HepG2 (cell line): ENCODE data around the gene PKLR. TPM values are rescaled to one million over a fixed set of nuclear protein-coding genes. Genes with fewer than 3 reads are reported as not detected.
A peak's percentile ranks its signal among the peaks of the same experiment; 100 is the strongest.

Experiments used
- ATAC-seq: fragments of 200-7000 bp; cut with Tn5 transposase; 3 replicates; pipeline ENCODE4 v1.9.1; 2020; ENCODE audit warnings: mild to moderate bottlenecking, moderate library complexity
- BruUV-seq: library from RNA; stranded (reverse); fragments of 400-500 nt; replicated peaks from 2 replicates; lab custom pipeline; 2021; lab: Mats Ljungman, UMichigan
- CTCF ChIA-PET: fragments of 300-600 bp; formaldehyde crosslinking; extraction: SDS; loops from one replicate; lab custom pipeline; 2021; ENCODE audit warnings: low total read pairs, inconsistent platforms, low intra/inter-chr PET ratio; lab: Yijun Ruan, JAX
- POLR2A ChIA-PET: fragments of 350-600 bp; sonication (Branson Sonifier 250); formaldehyde crosslinking; loops from one replicate; lab custom pipeline; 2020; ENCODE audit warnings: antibody characterized with exemption, inconsistent platforms; lab: Yijun Ruan, JAX
- DNase-seq: peaks from one replicate; pipeline ENCODE4 v3.0.0-alpha.2; 2015; ENCODE audit warnings: low spot score
- FAIRE-seq: peaks from 3 replicates; lab custom pipeline; 2011; peaks lifted over from hg19 to GRCh38; lab: Jason Lieb, UNC
- H2AFZ ChIP-seq: one replicate; pipeline ENCODE4 v1.6.1; 2011; ENCODE audit warnings: low read length, inconsistent platforms
- H3K27ac ChIP-seq: fragments of 300-600 bp; 3 replicates; pipeline ENCODE4 v1.8.0; 2011; ENCODE audit warnings: mixed run types, mild to moderate bottlenecking, mixed read lengths, low read length, inconsistent platforms; ENCODE audit not compliant: insufficient read depth; ENCODE audit errors: extremely low read length
- H3K27me3 ChIP-seq, 2 experiments: fragments of 200-600 bp in 1 of 2; 2 replicates in 1 of 2; 3 replicates in 1 of 2; pipeline versions ENCODE4 v1.6.0 to v1.8.0; 2011; ENCODE audit warnings: low read length in 2 of 2, mild to moderate bottlenecking in 2 of 2, moderate library complexity in 2 of 2, inconsistent platforms in 1 of 2; ENCODE audit not compliant: insufficient read depth in 2 of 2, control insufficient read depth in 1 of 2
- H3K36me3 ChIP-seq, 2 experiments: fragments of 200-600 bp in 1 of 2; replicated peaks in 1 of 2; 2 replicates in 1 of 2; 3 replicates in 1 of 2; pipeline versions ENCODE4 v1.5.1 to v1.8.0; 2011; ENCODE audit warnings: low read length in 2 of 2, inconsistent platforms in 1 of 2; ENCODE audit not compliant: insufficient read depth in 2 of 2, control insufficient read depth in 1 of 2
- H3K4me1 ChIP-seq: 2 replicates; pipeline ENCODE4 v1.5.1; 2012; ENCODE audit warnings: low read length, inconsistent platforms; ENCODE audit not compliant: insufficient read depth
- H3K4me2 ChIP-seq: 2 replicates; pipeline ENCODE4 v1.6.0; 2011; ENCODE audit warnings: low read depth, low read length, inconsistent platforms
- H3K4me3 ChIP-seq, 3 experiments: fragments of 200-600 bp in 1 of 3; sonication (generic), shearing (Covaris generic) in 1 of 3; replicated peaks in 1 of 3; 2 replicates each; pipeline ENCODE4 v1.5.1; 2011 to 2016; ENCODE audit warnings: low read length in 3 of 3, inconsistent platforms in 2 of 3, low read depth in 2 of 3, mild to moderate bottlenecking in 2 of 3, control low read depth in 1 of 3, mixed read lengths in 1 of 3; ENCODE audit not compliant: insufficient read depth in 1 of 3
- H3K79me2 ChIP-seq: one replicate; pipeline ENCODE4 v1.6.1; 2011; ENCODE audit warnings: low read length, inconsistent platforms; ENCODE audit not compliant: insufficient read depth
- H3K9ac ChIP-seq: 2 replicates; pipeline ENCODE4 v1.6.0; 2011; ENCODE audit warnings: mild to moderate bottlenecking, low read depth, low read length, inconsistent platforms; ENCODE audit not compliant: insufficient read depth
- H3K9me3 ChIP-seq: 2 replicates; pipeline ENCODE4 v1.5.1; 2012; ENCODE audit warnings: mild to moderate bottlenecking, low read length
- H4K20me1 ChIP-seq: 2 replicates; pipeline ENCODE4 v1.6.0; 2011; ENCODE audit warnings: inconsistent platforms, mild to moderate bottlenecking, low read length, moderate library complexity; ENCODE audit not compliant: insufficient read depth
- MTF1 ChIP-seq: sonication (generic); formaldehyde crosslinking; IDR thresholded peaks from 2 replicates; pipeline ENCODE4 v1.5.0; 2020; ENCODE audit warnings: missing genetic modification reagents
- TAF1 ChIP-seq: sonication (generic); formaldehyde crosslinking; IDR thresholded peaks from 2 replicates; pipeline ENCODE4 v1.4.0; 2020; ENCODE audit warnings: missing genetic modification reagents
- TBP ChIP-seq: sonication (generic); formaldehyde crosslinking; IDR thresholded peaks from 2 replicates; pipeline ENCODE4 v1.5.0; 2020; ENCODE audit warnings: missing genetic modification reagents
- TIGD3 ChIP-seq: sonication (generic); formaldehyde crosslinking; IDR thresholded peaks from 2 replicates; pipeline ENCODE4 v1.5.1; 2020; ENCODE audit warnings: mild to moderate bottlenecking, missing genetic modification reagents, borderline replicate concordance
- ZIK1 ChIP-seq: sonication (generic); formaldehyde crosslinking; IDR thresholded peaks from 2 replicates; pipeline ENCODE4 v1.5.0; 2020; ENCODE audit warnings: mild to moderate bottlenecking, low read depth, missing genetic modification reagents, borderline replicate concordance
- ZNF18 ChIP-seq: sonication (generic); formaldehyde crosslinking; IDR thresholded peaks from 2 replicates; pipeline ENCODE4 v1.8.0; 2022; ENCODE audit warnings: mild to moderate bottlenecking, missing genetic modification reagents; ENCODE audit not compliant: insufficient replicate concordance
- ZSCAN29 ChIP-seq: sonication (generic); formaldehyde crosslinking; conservative IDR thresholded peaks from 2 replicates; pipeline ENCODE4 v1.4.0; 2020; ENCODE audit warnings: mild to moderate bottlenecking, missing genetic modification reagents
- WGBS: methylation state at CpG from one replicate; pipeline ENCODE4 v1.1.6; 2017; ENCODE audit warnings: low lambda C conversion rate; 5-methylcytosine and 5-hydroxymethylcytosine counted together
- in situ Hi-C: cut with HindIII; loops from 2 replicates; pipeline ENCODE4 v1.10.0; 2017; ENCODE audit warnings: low pct_unique_long_range_greater_than_20kb; ENCODE audit not compliant: extremely low pct_ligation_motif_present
- intact Hi-C: fragments of 100-400 bp; cut with micrococcal nuclease; formaldehyde crosslinking; loops from one replicate; pipeline ENCODE4 v1.10.0; 2022; ENCODE audit not compliant: unreplicated experiment
- polyA plus RNA-seq, 8 experiments: library from polyadenylated mRNA; depleted of rRNA in 3 of 8; stranded (reverse) in 7 of 8; unstranded in 1 of 8; fragments of >200 nt; fragmentation: Illumina TruSeq in 4 of 8; extraction: Trizol in 4 of 8; gene quantifications; 2 replicates each; pipeline versions ENCODE4 v1.2.1 to v1.2.3, GENCODE V29; 2011 to 2016; ENCODE audit warnings: low read depth in 4 of 8, missing spikeins in 1 of 8, mixed read lengths in 1 of 8; ENCODE audit not compliant: insufficient read depth in 1 of 8
- total RNA-seq, 5 experiments: library from RNA; depleted of rRNA; stranded (reverse); fragments of >200 nt; fragmentation: Illumina TruSeq; extraction: Trizol; gene quantifications; 2 replicates each; pipeline ENCODE4 v1.2.3, GENCODE V29; 2016; ENCODE audit warnings: low read depth in 1 of 5
- TF ChIP-seq, protein P1 (sequence below): sonication (generic); formaldehyde crosslinking; IDR thresholded peaks from 2 replicates; pipeline ENCODE4 v1.4.0; 2020; ENCODE audit warnings: missing genetic modification reagents

The PKLR gene
- total and polyA plus RNA-seq, 2 of the 13 experiments (the other 11 are each of a cell fraction or from before 2014, with no cell fraction given) = 10.3 to 29.3 TPM

DNA sequence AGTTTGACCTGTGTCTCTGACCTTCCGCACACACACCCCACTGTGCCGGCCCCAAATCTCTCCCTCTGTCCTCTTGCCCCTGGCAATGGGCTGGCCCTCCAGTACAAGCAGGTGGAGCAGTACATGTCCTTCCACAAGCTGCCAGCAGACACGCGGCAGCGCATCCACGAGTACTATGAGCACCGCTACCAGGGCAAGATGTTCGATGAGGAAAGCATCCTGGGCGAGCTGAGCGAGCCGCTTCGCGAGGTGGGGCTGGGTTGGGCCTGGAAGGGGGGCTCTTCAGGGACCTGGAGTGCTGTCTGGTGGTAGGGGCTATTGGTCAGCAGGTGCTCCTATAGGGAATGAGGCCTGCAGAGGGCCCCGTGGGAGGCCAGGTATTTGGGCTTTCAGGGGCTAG is 16.2 kb downstream of the PKLR start:
- H3K4me3 ChIP-seq = no peak overlapping the region
- BruUV-seq = no TSS peak
- 88% methylated on average over 14 of the region's 14 CpGs for WGBS
- CTCF ChIA-PET = no interaction called here
- in situ Hi-C loops (no loop called here), intact Hi-C loops (no loop called here)
- no peak for FAIRE-seq
- no peak overlapping the region for H3K4me2 ChIP-seq
- no peak for TF ChIP-seq MTF1
- TF ChIP-seq TBP (CRISPR knock-in tag) = no peak
- no peak for TF ChIP-seq TAF1 (CRISPR knock-in tag)
- TF ChIP-seq, protein P1, sequence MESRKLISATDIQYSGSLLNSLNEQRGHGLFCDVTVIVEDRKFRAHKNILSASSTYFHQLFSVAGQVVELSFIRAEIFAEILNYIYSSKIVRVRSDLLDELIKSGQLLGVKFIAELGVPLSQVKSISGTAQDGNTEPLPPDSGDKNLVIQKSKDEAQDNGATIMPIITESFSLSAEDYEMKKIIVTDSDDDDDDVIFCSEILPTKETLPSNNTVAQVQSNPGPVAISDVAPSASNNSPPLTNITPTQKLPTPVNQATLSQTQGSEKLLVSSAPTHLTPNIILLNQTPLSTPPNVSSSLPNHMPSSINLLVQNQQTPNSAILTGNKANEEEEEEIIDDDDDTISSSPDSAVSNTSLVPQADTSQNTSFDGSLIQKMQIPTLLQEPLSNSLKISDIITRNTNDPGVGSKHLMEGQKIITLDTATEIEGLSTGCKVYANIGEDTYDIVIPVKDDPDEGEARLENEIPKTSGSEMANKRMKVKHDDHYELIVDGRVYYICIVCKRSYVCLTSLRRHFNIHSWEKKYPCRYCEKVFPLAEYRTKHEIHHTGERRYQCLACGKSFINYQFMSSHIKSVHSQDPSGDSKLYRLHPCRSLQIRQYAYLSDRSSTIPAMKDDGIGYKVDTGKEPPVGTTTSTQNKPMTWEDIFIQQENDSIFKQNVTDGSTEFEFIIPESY = peak; percentile 86
- TF ChIP-seq TIGD3 (CRISPR knock-in tag) = no peak
- no peak for TF ChIP-seq ZSCAN29 (CRISPR knock-in tag)
- no peak for TF ChIP-seq ZIK1 (CRISPR knock-in tag)
- TF ChIP-seq ZNF18 (CRISPR knock-in tag) = no peak
- H4K20me1 ChIP-seq = no peaks in the 10 kb centered on the region
- no peaks in the 10 kb centered on the region for H3K79me2 ChIP-seq
- H3K9me3 ChIP-seq = no peaks in the 10 kb centered on the region
- POLR2A ChIA-PET = interaction anchor here (1.8 to 2.3 kb wide), 4 partner anchors 12 to 23 kb away, joined by 7 to 21 read pairs (median 15); partner anchors contain the start of genes CLK2, FDPS and PKLR
- peak; percentile 6; the same call in 2 of the 3 replicates for ATAC-seq
- no peaks in the 10 kb centered on the region; a peak in 1 of 5 replicates for H3K36me3 ChIP-seq
- no peaks in the 10 kb centered on the region for H3K27me3 ChIP-seq
- H3K4me1 ChIP-seq = peaks cover 40% of the 10 kb centered on the region
- peak overlapping the region; percentile 73 for H3K27ac ChIP-seq
- no peak overlapping the region for H3K9ac ChIP-seq
- no peak for DNase-seq
- no peak overlapping the region for H2AFZ ChIP-seq
